Measurements from ENCODE around the gene PPP1R27. TPM values are rescaled to one million over a fixed set of nuclear protein-coding genes. Genes with fewer than 3 reads are reported as not detected.

The PPP1R27 gene
- total RNA-seq, 1 donor from 2014 or later: not detected

DNA sequence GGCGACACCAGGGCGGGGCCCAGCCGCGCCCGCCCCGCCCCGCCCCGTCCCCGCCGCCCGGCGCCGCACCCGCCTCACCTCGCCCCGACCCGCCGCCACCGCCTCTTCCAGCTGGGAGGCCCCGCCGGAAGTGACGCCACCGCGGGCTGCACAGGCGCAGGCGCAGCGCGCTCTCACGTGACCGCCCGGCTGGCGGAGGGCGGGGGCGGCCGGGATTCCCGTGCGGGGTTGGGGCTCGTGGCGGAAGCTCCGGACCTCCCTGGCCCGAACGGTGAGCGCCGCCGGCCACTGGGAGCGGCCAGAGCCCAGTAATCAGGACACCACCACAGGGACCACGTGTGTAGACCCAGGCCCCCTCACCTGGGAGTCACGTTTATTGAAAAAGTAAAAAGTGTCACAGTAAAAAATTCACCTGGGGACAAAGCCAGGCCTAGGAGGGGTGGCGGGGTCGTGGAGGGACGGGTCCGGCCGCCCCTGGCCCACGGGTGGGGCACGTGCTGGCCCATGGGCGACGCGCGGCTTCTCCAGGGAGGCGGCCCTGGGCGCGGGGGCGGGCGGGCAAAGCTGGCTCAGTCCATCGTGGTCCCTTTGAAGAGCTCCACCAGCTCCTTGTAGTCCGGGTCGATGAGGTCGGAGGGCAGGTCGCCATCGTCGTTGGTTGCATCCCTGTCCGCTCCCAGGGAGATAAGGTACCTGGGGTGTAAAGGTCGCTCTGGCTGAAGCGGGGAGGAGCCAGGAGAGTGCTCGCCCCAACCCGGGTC lies 1.5 kb downstream of the PPP1R27 start, which contains the start of gene MCRIP1:
Gene MCRIP1, minus strand, starts transcription at position 132 of the 761 bp plus-strand sequence. CDS start 8,785 bp downstream, outside the sequence.
- peaks cover 7% of the 10 kb centered on the region for H3K4me1 Mint-ChIP-seq (ENCODE audit: low read depth, unreplicated experiment)
- peak within 1 kb of the TSS; percentile 95 for H3K27ac Mint-ChIP-seq (ENCODE audit: unreplicated experiment)
- H3K4me3 ChIP-seq (ENCODE audit: insufficient read depth, low read depth, low read length): peak within 1 kb of the TSS; percentile 73
- H3K9me3 ChIP-seq (ENCODE audit: insufficient read depth, low read depth, low read length): no peaks in the 10 kb centered on the region
- peak within 1 kb of the TSS; percentile 95 for H3K9ac ChIP-seq (ENCODE audit: low read length)
- peaks cover 42% of the 10 kb centered on the region for H3K79me2 ChIP-seq (ENCODE audit: insufficient read depth, low read length)
- H3K36me3 Mint-ChIP-seq (ENCODE audit: low read depth, unreplicated experiment): peaks cover 2% of the 10 kb centered on the region
- H3K4me2 ChIP-seq (ENCODE audit: low read length): peak within 1 kb of the TSS; percentile 96
- peaks cover 1% of the 10 kb centered on the region for H3K9me3 Mint-ChIP-seq (ENCODE audit: unreplicated experiment)
- H2AFZ ChIP-seq (ENCODE audit: low read depth, low read length): peak within 1 kb of the TSS; percentile 75
- no peaks in the 10 kb centered on the region for H3K36me3 ChIP-seq (ENCODE audit: insufficient read depth, low read length)
- FAIRE-seq (no peak), DNase-seq (ENCODE audit: low read depth) (peak; percentile 79)
- TF ChIP-seq EZH2 (IDR thresholded peaks at IDR 0.05; ENCODE audit: insufficient read depth, low read length): no peak
- TF ChIP-seq, protein P1, sequence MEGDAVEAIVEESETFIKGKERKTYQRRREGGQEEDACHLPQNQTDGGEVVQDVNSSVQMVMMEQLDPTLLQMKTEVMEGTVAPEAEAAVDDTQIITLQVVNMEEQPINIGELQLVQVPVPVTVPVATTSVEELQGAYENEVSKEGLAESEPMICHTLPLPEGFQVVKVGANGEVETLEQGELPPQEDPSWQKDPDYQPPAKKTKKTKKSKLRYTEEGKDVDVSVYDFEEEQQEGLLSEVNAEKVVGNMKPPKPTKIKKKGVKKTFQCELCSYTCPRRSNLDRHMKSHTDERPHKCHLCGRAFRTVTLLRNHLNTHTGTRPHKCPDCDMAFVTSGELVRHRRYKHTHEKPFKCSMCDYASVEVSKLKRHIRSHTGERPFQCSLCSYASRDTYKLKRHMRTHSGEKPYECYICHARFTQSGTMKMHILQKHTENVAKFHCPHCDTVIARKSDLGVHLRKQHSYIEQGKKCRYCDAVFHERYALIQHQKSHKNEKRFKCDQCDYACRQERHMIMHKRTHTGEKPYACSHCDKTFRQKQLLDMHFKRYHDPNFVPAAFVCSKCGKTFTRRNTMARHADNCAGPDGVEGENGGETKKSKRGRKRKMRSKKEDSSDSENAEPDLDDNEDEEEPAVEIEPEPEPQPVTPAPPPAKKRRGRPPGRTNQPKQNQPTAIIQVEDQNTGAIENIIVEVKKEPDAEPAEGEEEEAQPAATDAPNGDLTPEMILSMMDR (IDR thresholded peaks at IDR 0.05; ENCODE audit: insufficient read depth, low read depth, low read length): no peak
- peaks cover 32% of the 10 kb centered on the region for H4K20me1 ChIP-seq (ENCODE audit: insufficient read depth, low read length)
- H3K27ac ChIP-seq (ENCODE audit: low read depth, low read length): peak within 1 kb of the TSS; percentile 93
- H3K27me3 ChIP-seq (ENCODE audit: insufficient read depth, low read length): no peaks in the 10 kb centered on the region
- peaks cover 17% of the 10 kb centered on the region for H3K4me1 ChIP-seq (ENCODE audit: insufficient read depth, low read length)
- no peaks in the 10 kb centered on the region for H3K27me3 Mint-ChIP-seq (ENCODE audit: low read depth, unreplicated experiment)
- peak within 1 kb of the TSS; percentile 92 for H3K4me3 Mint-ChIP-seq (ENCODE audit: unreplicated experiment)

- Mint-ChIP-seq H3K36me3 (ENCODE audit: low read depth, unreplicated experiment) (peaks cover 2% of the 10 kb centered on the region), H3K27me3 (ENCODE audit: low read depth, unreplicated experiment) (no peaks in the 10 kb centered on the region), H3K4me1 (ENCODE audit: low read depth, unreplicated experiment) (peaks cover 9% of the 10 kb centered on the region), H3K27ac (ENCODE audit: unreplicated experiment) (peak overlapping the region; percentile 94), H3K4me3 (ENCODE audit: unreplicated experiment) (peak overlapping the region; percentile 92), H3K9me3 (ENCODE audit: unreplicated experiment) (peaks cover 1% of the 10 kb centered on the region)
- Histone ChIP-seq H3K27me3 (ENCODE audit: insufficient read depth, low read length) (no peaks in the 10 kb centered on the region), H3K4me1 (ENCODE audit: insufficient read depth, low read length) (peaks cover 17% of the 10 kb centered on the region), H3K9ac (ENCODE audit: low read length) (peak overlapping the region; percentile 87), H3K4me2 (ENCODE audit: low read length) (peak overlapping the region; percentile 91), H4K20me1 (ENCODE audit: insufficient read depth, low read length) (peaks cover 37% of the 10 kb centered on the region), H3K9me3 (ENCODE audit: insufficient read depth, low read depth, low read length) (no peaks in the 10 kb centered on the region), H3K79me2 (ENCODE audit: insufficient read depth, low read length) (peaks cover 48% of the 10 kb centered on the region), H3K27ac (ENCODE audit: low read depth, low read length) (peak overlapping the region; percentile 52), H3K4me3 (ENCODE audit: insufficient read depth, low read depth, low read length) (peak overlapping the region; percentile 73), H2AFZ (ENCODE audit: low read depth, low read length) (peak overlapping the region; percentile 75), H3K36me3 (ENCODE audit: insufficient read depth, low read length) (no peaks in the 10 kb centered on the region)
- FAIRE-seq: no peak
- DNase-seq (ENCODE audit: low read depth): peak; percentile 9
- TF ChIP-seq EZH2 (IDR thresholded peaks at IDR 0.05; ENCODE audit: insufficient read depth, low read length): no peak
- TF ChIP-seq, protein P1 (IDR thresholded peaks at IDR 0.05; ENCODE audit: insufficient read depth, low read depth, low read length): no peak
These were observed 2.2 kb downstream of the PPP1R27 start for GRCh38 chr17:81832608-81833159.
